ENCODE data around the gene TMEM132E.

DNA sequence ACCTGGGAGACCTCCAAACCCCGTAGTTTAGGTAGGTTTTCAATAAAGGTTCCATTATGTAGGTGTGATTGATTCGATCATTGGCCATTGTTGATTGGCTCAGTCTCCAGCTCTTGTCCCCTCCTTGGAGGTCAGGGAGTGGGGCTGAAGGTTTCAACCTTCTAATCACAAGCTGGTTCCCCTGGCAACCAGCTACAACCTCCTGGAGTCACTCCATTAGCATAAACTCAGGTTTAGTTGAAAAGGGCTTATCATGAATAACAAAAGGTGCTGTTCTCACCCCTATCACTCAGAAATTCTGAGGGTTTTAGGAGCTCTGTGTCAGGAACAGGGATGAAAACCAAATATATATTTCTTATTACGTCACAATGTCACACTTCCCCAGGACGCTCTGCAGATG lies 28.5 kb downstream of the TMEM132E start:
- TF ChIP-seq LEF1 (IDR thresholded peaks at IDR 0.05; ENCODE audit: borderline replicate concordance) (no peak), ZNF384 (IDR thresholded peaks at IDR 0.05) (no peak), PKNOX1 (IDR thresholded peaks at IDR 0.05) (no peak), SP1 (IDR thresholded peaks at IDR 0.05) (no peak), SUZ12 (IDR thresholded peaks at IDR 0.05) (no peak), ARNT (IDR thresholded peaks at IDR 0.05) (no peak), FOXA1 (IDR thresholded peaks at IDR 0.05) (no peak), BHLHE40 (IDR thresholded peaks at IDR 0.05; ENCODE audit: borderline replicate concordance) (no peak), FOXM1 (IDR thresholded peaks at IDR 0.05; ENCODE audit: borderline replicate concordance) (no peak), FOXK2 (IDR thresholded peaks at IDR 0.05) (no peak)
